Fibroblast of skin of right quadriceps (primary cell): Measurements from ENCODE around the gene KPNB1.
"Not testable (repeated sequence)": the region's sequence is repeated elsewhere in the genome, so short reads cannot be mapped to it uniquely, and the experiment has no call there.

Source experiments
- DNase-seq: peaks from one replicate; pipeline ENCODE4 v3.0.0-alpha.2; 2013

KPNB1 gene

GRCh38 chr17:47682727-47683126 lies 33.0 kb downstream of the KPNB1 start:
- DNase-seq = not testable (repeated sequence)

GRCh38 chr17:47684025-47684424 lies 34.3 kb downstream of the KPNB1 start:
- no peak for DNase-seq

GRCh38 chr17:47684535-47685193 lies 34.9 kb downstream of the KPNB1 start:
- DNase-seq = no peak

- no peak for DNase-seq
These were observed 36.0 kb downstream of the KPNB1 start for GRCh38 chr17:47685556-47686275.

- DNase-seq = peak; percentile 54
These were observed 36.5 kb downstream of the KPNB1 start for GRCh38 chr17:47686276-47686635.

- no peak for DNase-seq
These were observed 37.1 kb downstream of the KPNB1 start for GRCh38 chr17:47686664-47687327.

GRCh38 chr17:47687328-47687690 lies 37.6 kb downstream of the KPNB1 start:
- DNase-seq = no peak

GRCh38 chr17:47687748-47688147 lies 38.0 kb downstream of the KPNB1 start:
- DNase-seq = no peak

- no peak for DNase-seq
These were observed 40.4 kb downstream of the KPNB1 start for GRCh38 chr17:47690121-47690520.

- no peak for DNase-seq
These were observed 42.6 kb downstream of the KPNB1 start for GRCh38 chr17:47692137-47692894.

- no peak for DNase-seq
These were observed 43.4 kb downstream of the KPNB1 start for GRCh38 chr17:47692895-47693730.

GRCh38 chr17:47693731-47694580 lies 44.2 kb downstream of the KPNB1 start, which contains the start of gene TBKBP1:
TSS of gene TBKBP1 (plus strand) at chr17:47694161. CDS start at chr17:47696113, 1,952 bp downstream.
- DNase-seq = peak; percentile 73

GRCh38 chr17:47694581-47695428 lies 45.1 kb downstream of the KPNB1 start:
- peak; percentile 44 for DNase-seq

- DNase-seq = peak; percentile 55
These were observed 46.0 kb downstream of the KPNB1 start for GRCh38 chr17:47695429-47696376.

- DNase-seq = no peak
These were observed 47.3 kb downstream of the KPNB1 start for GRCh38 chr17:47696717-47697642.

GRCh38 chr17:47697906-47698711 lies 48.4 kb downstream of the KPNB1 start:
- DNase-seq = no peak
